KMS-11 (cell line): ENCODE data around the gene DLGAP1.
"Not testable (repeated sequence)": the region's sequence is repeated elsewhere in the genome, so short reads cannot be mapped to it uniquely, and the experiment has no call there.

Experiments
- H2AFZ ChIP-seq: fragments of 200-600 bp; sonication (generic); 2 replicates; pipeline ENCODE4 v1.6.1; 2016; ENCODE audit warnings: antibody characterized with exemption, mixed run types, low read depth
- H3K27ac ChIP-seq: fragments of 200-600 bp; sonication (generic); 2 replicates; pipeline ENCODE4 v1.6.1; 2016; ENCODE audit warnings: mild to moderate bottlenecking, mixed run types
- H3K27me3 ChIP-seq: fragments of 200-600 bp; sonication (generic); 2 replicates; pipeline ENCODE4 v1.6.1; 2017; ENCODE audit warnings: mild to moderate bottlenecking, low read depth, mixed run types, moderate library complexity; ENCODE audit not compliant: insufficient read depth
- H3K36me3 ChIP-seq: fragments of 200-600 bp; sonication (generic); 2 replicates; pipeline ENCODE4 v1.6.1; 2017; ENCODE audit warnings: mild to moderate bottlenecking, mixed run types; ENCODE audit not compliant: insufficient read depth
- H3K4me1 ChIP-seq: fragments of 200-600 bp; sonication (generic); 2 replicates; pipeline ENCODE4 v1.6.1; 2016; ENCODE audit warnings: mild to moderate bottlenecking, low read depth, mixed run types; ENCODE audit not compliant: poor library complexity, severe bottlenecking
- H3K4me2 ChIP-seq: fragments of 200-600 bp; sonication (generic); 2 replicates; pipeline ENCODE4 v1.7.0; 2016; ENCODE audit warnings: mild to moderate bottlenecking, mixed run types
- H3K4me3 ChIP-seq: fragments of 200-600 bp; sonication (generic); IDR thresholded peaks from 2 replicates; pipeline ENCODE4 v1.6.1; 2017; ENCODE audit warnings: low read depth, low read length, mixed read lengths; ENCODE audit not compliant: insufficient read depth
- H3K79me2 ChIP-seq: fragments of 200-600 bp; sonication (generic); 2 replicates; pipeline ENCODE4 v1.6.1; 2016; ENCODE audit warnings: low read depth, mixed run types; ENCODE audit not compliant: insufficient read depth
- H3K9ac ChIP-seq: fragments of 200-600 bp; sonication (generic); 2 replicates; pipeline ENCODE4 v1.6.1; 2016; ENCODE audit warnings: mild to moderate bottlenecking, mixed run types
- H4K20me1 ChIP-seq: fragments of 200-600 bp; sonication (generic); 2 replicates; pipeline ENCODE4 v1.6.1; 2016; ENCODE audit warnings: mild to moderate bottlenecking, mixed run types; ENCODE audit not compliant: insufficient read depth
- TF ChIP-seq, protein P1 (sequence below): fragments of 200-600 bp; sonication (generic); conservative IDR thresholded peaks from 2 replicates; pipeline ENCODE4 v1.6.1; 2017; ENCODE audit warnings: low read depth, mild to moderate bottlenecking, antibody characterized with exemption, low read length, moderate library complexity, mixed read lengths

The DLGAP1 gene

DNA sequence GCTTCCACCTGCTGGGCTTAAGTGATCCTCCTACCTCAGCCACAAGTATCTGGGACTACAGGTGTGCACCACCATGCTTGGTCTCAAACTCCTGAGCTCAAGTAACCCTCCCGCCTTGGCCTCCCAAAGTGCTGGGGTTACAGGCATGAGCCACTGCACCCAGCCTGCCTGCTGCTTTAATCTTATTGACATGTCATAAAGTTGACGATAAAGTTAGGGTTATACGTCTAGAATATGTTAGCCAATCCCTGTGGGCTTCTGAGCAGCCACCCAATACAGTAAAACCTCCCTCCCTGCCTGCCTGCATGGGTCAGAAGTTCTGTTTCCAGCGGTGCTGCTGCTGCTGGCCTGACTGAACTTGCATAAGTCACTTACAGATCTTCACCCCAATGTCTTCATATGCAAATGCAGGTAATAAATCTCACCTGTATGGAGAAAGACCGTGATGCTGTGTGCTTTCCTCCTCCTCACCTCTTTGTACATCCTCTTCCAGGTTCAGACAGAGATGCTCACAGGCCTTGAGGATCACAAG, 975.1 kb downstream of the DLGAP1 start:
- no peak overlapping the region for H3K27ac ChIP-seq
- H3K4me1 ChIP-seq, result no peaks in the 10 kb centered on the region
- no peak overlapping the region for H3K4me2 ChIP-seq
- TF ChIP-seq, protein P1, sequence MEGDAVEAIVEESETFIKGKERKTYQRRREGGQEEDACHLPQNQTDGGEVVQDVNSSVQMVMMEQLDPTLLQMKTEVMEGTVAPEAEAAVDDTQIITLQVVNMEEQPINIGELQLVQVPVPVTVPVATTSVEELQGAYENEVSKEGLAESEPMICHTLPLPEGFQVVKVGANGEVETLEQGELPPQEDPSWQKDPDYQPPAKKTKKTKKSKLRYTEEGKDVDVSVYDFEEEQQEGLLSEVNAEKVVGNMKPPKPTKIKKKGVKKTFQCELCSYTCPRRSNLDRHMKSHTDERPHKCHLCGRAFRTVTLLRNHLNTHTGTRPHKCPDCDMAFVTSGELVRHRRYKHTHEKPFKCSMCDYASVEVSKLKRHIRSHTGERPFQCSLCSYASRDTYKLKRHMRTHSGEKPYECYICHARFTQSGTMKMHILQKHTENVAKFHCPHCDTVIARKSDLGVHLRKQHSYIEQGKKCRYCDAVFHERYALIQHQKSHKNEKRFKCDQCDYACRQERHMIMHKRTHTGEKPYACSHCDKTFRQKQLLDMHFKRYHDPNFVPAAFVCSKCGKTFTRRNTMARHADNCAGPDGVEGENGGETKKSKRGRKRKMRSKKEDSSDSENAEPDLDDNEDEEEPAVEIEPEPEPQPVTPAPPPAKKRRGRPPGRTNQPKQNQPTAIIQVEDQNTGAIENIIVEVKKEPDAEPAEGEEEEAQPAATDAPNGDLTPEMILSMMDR, result no peak
- H3K4me3 ChIP-seq, result no peak overlapping the region
- no peaks in the 10 kb centered on the region for H3K36me3 ChIP-seq
- H3K9ac ChIP-seq, result no peak overlapping the region
- no peaks in the 10 kb centered on the region for H3K79me2 ChIP-seq
- no peak overlapping the region for H2AFZ ChIP-seq
- H3K27me3 ChIP-seq, result no peaks in the 10 kb centered on the region
- H4K20me1 ChIP-seq, result no peaks in the 10 kb centered on the region

DNA sequence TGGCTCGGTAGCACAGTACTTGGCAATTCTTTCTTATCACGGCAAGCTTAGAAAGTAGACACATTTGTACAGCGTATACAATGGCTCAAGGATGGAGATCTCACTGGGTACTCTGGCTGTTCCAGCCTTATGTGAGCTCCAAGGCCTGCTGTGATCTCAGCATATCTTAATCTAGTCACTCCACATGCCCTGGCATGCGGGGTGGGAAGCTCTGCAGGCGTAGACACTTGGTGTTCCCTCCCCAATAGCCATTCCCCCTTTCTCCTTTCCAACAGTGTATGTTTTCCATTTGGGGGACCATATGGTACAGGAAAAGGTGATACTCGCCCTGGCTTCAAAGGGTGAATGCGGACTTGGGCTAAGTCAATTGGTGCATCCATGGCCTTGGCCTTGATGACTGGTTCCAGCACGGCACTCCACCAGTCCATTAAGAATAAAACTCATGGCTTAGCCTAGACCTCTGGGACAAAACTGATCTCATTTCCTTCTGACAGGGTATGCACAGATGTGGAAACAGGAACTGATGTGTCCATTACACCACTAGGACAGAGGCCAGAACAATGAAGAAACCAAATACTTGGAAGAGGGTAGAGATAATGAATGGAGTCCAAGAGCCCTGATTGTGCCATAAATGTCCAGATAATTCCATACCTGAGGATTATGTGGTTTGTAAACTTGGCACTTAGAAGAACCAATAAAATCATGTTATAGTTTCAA, 976.7 kb downstream of the DLGAP1 start:
- H3K4me3 ChIP-seq, result no peak overlapping the region
- H3K36me3 ChIP-seq, result no peaks in the 10 kb centered on the region
- H3K79me2 ChIP-seq, result no peaks in the 10 kb centered on the region
- H4K20me1 ChIP-seq, result no peaks in the 10 kb centered on the region
- no peak overlapping the region for H3K4me2 ChIP-seq
- no peaks in the 10 kb centered on the region for H3K27me3 ChIP-seq
- no peak overlapping the region for H3K27ac ChIP-seq
- TF ChIP-seq, protein P1, result no peak
- H2AFZ ChIP-seq, result no peak overlapping the region
- no peak overlapping the region for H3K9ac ChIP-seq
- no peaks in the 10 kb centered on the region for H3K4me1 ChIP-seq

DNA sequence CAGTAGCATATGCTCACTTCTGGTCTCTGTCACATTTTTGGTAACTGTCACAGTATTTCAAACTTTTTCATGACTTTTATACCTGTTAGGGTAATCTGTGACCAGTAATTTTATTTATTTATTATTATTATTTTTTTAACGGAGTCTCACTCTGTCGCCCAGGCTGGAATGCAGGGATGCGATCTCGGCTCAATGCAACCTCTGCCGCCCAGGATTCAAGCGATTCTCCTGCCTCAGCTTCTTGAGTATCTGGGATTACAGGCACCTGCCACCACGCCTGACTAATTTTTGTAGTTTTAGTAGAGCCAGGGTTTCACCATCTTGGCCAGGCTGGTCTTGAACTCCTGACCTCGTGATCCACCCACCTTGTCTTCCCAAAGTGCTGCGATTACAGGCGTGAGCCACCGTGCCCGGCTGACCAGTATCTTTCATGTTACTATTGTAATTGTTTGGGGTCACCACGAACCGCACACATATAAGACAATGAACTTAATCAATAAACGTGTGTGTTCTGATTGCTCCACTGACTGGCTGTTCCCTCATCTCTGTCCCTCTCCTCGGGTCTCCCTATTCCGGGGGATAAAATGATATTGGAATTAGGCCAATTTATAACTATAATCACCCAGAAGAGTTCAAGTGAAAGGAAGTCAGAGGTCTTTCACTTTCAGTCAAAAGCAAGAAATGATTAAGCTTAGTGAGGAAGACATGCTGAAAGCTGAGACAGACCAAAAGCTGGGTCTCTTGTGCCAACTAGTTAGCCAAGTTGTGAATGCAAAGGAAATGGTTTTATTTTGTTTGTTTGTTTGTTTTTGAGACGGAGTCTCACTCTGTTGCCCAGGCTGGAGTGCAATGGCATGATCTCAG, 982.2 kb downstream of the DLGAP1 start:
- Histone ChIP-seq H3K36me3 (no peaks in the 10 kb centered on the region), H3K9ac (no peak overlapping the region), H3K27ac (no peak overlapping the region), H3K79me2 (no peaks in the 10 kb centered on the region), H2AFZ (no peak overlapping the region), H3K27me3 (no peaks in the 10 kb centered on the region), H4K20me1 (no peaks in the 10 kb centered on the region), H3K4me1 (no peaks in the 10 kb centered on the region), H3K4me3 (no peak overlapping the region), H3K4me2 (no peak overlapping the region)
- TF ChIP-seq, protein P1, result no peak

DNA sequence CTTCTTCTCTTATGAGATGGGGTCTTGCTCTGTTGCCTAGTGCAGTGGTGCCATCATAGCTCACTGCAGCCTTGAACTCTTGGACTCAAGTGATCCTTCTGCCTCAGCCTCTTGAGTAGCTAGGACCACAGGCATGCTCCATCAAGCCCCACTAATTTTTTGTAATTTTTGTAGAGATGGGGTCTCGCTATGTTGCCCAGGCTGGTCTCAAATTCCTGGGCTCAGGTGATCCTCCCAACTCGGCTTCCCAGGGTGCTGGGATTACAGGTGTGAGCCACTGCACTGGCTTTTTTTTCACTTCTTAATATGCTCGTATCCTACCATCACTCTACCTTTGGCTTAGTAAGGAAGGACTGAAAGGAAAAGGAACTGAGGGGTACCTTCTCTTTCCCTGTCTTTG, 983.0 kb downstream of the DLGAP1 start:
- not testable (repeated sequence) for H3K27ac ChIP-seq, H3K4me2 ChIP-seq, H3K9ac ChIP-seq

More for the DNA sequence above, 983.0 kb downstream of the DLGAP1 start:
- not testable (repeated sequence) for H3K79me2 ChIP-seq, H2AFZ ChIP-seq, H4K20me1 ChIP-seq, H3K4me1 ChIP-seq, H3K36me3 ChIP-seq, H3K27me3 ChIP-seq, H3K4me3 ChIP-seq
